Loucy (cell line): ENCODE data around the gene CREG1.

Experiments
- EZH2phosphoT487 ChIP-seq: fragments of 200-600 bp; IDR thresholded peaks from 2 replicates; pipeline ENCODE4 v1.6.1; 2018; ENCODE audit warnings: antibody characterized with exemption, mild to moderate bottlenecking, moderate library complexity, borderline replicate concordance
- TF ChIP-seq, protein P1 (sequence below): fragments of 200-600 bp; sonication (generic); conservative IDR thresholded peaks from 2 replicates; pipeline ENCODE4 v1.5.1; 2014; ENCODE audit warnings: mild to moderate bottlenecking, antibody characterized with exemption, low read length

DNA sequence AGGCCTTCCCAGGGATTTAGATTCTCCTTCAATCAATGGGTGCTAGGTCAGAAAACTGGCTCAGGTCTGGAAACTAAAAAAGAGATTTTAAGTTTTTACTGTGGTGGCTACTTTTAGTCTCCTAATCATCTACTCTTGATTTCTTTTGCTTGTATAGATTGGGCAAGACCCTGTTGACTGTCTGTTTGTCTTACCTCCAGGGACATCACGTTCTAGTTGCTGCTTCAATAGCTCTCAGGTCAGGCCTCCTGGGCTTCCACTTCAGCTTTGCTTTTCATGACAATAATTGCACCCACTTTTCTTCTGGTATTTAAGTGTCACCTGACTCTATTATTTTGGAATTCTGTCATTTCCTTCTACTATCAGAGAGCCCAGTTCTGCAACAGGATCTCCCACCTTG lies 28.5 kb upstream of the CREG1 start:
- TF ChIP-seq, protein P1, sequence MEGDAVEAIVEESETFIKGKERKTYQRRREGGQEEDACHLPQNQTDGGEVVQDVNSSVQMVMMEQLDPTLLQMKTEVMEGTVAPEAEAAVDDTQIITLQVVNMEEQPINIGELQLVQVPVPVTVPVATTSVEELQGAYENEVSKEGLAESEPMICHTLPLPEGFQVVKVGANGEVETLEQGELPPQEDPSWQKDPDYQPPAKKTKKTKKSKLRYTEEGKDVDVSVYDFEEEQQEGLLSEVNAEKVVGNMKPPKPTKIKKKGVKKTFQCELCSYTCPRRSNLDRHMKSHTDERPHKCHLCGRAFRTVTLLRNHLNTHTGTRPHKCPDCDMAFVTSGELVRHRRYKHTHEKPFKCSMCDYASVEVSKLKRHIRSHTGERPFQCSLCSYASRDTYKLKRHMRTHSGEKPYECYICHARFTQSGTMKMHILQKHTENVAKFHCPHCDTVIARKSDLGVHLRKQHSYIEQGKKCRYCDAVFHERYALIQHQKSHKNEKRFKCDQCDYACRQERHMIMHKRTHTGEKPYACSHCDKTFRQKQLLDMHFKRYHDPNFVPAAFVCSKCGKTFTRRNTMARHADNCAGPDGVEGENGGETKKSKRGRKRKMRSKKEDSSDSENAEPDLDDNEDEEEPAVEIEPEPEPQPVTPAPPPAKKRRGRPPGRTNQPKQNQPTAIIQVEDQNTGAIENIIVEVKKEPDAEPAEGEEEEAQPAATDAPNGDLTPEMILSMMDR, result no peak
- TF ChIP-seq EZH2phosphoT487, result no peak
